CD4-positive, alpha-beta T cell treated with Interleukin-6 for 4 hours (primary cell): ENCODE results near the gene LYRM9.
A peak's percentile ranks its signal among the peaks of the same experiment; 100 is the strongest.
"Not testable (repeated sequence)": the region's sequence is repeated elsewhere in the genome, so short reads cannot be mapped to it uniquely, and the experiment has no call there.

Source experiments
- DNase-seq: peaks from one replicate; pipeline ENCODE4 v3.0.0-alpha.2; 2020; ENCODE audit warnings: mixed read lengths

Gene LYRM9

DNA sequence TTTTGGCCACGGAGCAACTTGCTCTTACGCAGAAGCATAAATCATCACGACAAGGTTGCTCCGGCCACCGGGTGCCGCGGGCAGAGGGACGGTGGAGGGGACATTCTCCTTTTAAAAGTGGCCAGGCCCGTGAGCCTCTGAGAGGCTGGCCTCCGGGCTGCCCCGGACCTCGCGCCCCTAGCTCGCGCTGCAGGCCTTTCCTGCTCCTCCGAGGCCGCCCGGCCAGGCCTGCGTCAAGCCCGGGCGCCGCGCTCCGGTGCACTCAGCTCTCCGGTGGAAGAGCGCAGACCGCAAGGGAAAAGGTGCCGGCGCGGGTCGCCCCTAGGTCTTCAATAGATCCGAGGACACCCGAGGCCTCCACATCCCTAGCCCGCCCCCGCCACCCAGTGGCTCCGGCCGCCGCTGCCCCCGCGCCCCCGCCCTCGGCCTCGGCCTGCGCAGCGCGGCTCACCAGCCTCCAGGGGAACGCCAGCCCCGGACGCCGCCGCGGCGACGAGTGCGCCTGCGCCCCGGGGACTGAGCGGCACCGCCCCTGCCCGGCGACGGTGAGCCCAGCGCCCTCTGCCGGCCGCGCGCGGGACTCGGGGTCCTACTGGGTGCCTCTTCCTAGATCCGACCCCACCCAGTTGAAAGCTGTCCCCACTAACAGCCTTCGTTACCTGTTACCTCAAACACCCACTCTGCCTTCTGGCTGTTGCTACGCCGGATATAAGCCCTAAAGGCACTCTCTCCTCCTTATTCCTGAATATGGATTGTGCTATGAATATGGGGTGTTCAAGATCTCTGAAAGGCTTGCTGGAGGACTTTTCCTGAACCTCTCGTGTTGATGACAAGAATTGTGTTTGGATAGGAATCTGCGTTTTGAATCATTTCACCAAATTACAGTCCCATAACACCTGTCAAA is at the start of gene LYRM9:
LYRM9 (minus strand) TSS at position 500 of the 904 bp plus-strand sequence. CDS start 10,671 bp downstream, outside the sequence.
- peak; percentile 94 for DNase-seq

DNA sequence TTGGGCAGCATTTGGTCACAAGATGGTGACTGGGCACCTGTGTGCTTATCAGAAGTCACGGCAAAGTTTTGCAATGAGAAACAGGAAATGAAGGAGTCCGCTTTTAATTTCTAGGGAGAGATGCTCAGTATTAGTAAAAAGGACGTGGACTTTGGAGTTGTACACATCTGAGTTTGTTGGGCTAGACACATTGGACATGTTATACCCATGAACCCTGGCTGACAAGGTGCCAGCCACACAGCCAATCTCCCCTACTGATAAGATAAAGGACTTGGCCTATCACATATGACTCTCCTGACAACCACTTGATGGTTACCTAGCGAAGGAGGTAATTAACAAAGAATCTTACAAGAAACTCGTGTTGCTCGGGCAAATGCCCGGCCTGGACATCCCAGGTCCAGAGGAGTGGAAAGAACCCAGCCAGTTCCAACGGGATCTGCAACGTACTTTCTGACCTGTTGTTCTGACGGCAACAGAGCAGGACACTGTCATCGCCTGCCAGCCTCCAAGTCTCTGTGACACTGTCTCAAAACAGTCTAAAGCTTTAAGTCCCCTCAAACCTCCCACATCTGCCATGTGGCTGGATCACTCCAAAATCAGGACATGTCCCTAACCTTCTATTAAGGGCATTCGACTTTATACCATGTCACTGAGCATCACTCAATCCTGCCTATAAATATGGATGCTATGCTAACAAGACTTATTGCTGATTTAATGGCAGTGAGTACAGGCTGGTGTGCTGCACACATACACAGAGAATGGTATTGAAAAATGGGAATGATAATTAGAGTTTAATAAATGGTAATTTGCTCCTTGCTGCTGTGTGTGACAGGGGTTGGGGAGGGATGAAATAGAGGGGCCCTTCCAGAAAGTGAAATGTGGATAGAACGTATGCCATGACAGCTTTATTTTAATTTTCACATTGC is 47.6 kb upstream of the LYRM9 start:
- no peak for DNase-seq

DNA sequence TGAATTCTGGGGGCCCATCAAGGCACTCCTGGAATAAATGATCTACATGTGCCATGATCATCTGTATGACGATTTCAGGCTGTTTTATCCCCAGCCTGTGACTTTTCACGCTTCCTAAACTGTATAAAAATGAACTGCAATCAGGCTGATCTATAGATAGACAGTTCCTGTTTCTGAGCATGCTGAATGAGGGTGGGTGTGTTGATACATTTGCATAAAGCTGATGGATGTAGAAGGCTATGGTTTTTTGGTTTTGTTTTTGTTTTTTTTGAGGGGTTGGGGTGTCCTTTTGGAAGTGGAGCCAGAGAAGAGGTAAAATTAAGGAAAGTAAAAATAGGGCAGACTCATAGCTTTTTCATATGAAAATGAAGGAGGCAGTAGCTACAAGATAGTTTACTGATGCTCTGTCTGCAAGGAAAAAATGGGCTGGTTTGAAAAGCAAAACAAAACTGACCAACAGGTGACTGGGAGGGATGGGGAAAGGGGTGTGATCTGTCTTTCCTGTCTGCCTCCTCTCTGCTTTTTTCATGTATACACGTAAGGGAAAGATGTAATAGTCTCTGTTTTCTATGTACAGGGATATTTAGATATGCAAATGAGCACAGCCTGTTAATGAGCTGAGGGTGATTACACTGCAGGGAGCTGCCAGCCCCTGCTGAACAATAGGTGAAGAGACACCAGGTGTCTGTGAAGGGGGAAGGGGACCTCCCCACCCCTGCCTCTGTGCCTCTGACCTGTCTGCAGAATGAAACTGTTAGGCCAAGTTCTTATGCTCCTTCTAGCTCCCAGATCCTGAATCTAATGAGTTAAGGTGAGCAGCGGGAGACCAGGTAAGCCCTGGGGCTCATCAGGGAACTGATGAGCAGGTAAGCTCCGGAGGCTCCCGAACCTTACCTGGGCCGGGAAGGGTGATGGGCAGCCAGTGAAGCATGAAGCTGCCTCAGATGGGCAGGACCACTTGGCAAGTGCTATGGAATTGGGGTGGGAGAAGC is 46.6 kb upstream of the LYRM9 start:
- DNase-seq: no peak

DNA sequence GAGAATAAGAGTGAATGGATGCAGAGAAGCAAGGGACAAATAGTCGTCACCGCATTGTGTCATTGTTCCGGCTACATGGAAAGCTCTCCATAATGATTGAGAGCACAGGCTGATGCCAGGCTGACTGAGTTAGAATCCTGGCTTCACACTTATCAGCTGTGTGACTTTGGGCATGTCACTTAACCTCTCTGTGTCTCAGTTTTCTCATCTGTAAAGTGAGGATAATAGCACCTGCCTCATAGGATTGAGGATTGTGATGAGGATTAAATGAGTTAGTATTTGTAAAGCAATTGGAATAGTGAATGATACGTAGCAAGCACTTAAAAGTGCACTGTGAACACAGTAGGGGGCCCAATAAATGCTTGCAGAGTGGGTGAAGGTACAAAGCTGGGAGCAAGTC is 45.7 kb upstream of the LYRM9 start:
- no peak for DNase-seq

DNA sequence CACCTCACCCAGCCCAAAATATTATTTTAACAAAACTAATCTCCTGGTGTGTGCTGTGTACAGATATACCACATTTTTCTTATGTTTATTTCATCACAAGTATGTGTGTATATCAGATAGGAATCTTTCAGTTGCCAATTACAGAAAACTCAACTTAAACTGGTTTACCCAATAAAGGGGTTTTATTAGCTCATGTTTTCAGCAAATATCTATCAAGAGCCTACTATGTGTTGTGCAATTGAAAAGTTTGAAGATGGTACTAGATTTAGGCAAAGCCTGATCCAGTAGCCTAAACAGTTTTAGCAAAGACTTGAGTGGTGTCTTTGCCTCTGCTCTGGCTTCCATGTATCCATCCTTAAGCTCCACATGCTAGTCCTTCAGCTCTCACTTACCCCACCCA is 45.1 kb upstream of the LYRM9 start:
- DNase-seq: no peak

DNA sequence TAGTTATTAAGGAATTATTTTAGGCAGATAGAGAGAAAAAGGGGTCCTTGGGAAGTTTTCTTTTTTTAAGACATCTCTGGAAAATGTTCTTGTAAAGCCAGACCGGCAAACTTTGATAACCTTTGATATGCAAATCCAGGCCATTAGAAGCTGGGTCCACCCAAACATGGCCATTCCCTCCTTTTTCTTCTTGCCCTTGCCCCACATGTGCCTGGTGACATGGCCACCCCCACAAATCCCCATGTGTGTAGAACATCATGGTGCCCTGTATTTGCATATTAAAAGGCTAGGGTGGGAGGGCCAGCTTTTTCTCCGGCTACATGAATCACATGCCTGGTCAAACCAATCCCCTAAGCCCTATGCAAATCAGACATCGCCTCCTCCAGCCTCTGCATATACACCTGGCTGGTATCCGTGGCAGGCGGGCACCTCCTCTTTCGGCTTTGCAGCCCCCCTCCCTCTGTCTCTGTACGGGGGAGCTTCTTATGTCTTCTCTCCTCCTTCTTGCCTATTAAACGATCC is 43.9 kb upstream of the LYRM9 start:
- no peak for DNase-seq

DNA sequence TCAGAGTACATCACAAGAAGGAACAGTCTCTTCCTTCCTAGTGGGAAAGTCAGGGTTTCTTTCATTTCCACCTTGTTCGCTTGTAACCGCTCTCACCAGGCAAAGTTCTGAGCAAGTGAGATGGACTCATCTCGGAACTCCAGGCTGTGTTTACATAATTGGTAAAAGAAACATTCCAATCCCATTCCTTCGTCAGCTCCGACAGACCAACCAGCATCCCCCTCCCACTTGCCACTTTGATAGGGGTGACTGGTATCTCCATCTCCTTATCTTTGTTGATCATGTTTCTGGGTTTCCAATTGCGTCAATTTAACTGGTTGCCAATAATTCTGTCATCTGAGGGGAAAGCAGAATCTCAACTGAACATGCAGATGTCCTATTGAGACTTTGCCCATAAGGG is 36.8 kb upstream of the LYRM9 start:
- no peak for DNase-seq

DNA sequence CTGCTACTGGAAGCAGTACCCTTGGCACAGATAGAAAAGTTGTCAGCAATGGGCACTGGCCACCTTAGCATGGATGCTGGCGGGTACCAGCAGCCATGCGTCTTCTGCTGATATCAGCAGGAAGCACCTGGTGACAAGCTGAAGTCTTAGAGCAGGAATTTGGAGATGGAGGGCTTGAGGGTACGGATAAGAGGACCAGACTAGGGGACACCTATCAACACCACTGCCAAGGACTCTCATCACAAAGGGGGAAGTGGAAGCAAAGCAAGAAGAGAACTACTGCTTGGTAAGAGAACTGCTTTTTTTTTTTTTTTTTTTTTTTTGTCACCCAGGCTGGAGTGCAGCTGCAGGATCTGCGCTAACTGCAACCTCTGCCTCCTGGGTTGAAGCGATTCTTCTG is 35.4 kb upstream of the LYRM9 start:
- DNase-seq: no peak

DNA sequence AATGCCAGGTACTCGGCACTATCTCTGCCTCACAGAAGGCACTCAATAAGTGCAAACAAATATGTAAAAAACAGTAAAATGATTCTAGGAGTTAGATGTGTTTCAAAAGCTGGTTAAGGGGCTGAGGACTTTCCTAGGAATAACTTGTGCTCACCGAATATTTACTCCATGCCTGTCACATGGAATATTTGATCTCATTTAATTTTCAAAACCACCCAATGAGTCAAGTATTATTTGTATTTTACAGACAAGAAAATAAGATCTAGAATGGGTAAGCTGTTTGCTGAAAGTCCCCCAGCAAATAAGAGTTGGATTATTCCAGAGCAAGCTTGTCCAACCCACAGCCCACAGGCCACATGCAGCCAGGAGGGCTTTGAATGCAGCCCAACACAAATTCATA is 34.6 kb upstream of the LYRM9 start:
- no peak for DNase-seq

DNA sequence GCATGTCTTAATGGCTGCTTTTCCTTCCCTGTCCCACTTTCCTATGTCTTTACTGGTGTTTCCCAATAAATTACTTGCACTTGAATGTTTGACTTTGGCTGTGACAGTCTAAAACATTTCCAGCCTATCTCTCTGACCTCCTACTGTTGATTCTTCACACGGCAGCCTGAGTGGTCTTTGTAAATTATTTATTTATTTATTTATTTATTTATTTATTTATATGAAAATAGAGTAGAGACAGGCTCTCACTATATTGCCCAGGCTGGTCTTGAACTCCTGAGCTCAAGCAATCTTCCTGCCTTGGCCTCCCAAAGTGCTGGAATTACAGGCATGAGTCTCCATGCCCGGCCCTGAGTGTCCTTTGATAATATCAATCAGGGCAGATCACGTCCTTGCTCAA is 28.4 kb upstream of the LYRM9 start:
- no peak for DNase-seq

DNA sequence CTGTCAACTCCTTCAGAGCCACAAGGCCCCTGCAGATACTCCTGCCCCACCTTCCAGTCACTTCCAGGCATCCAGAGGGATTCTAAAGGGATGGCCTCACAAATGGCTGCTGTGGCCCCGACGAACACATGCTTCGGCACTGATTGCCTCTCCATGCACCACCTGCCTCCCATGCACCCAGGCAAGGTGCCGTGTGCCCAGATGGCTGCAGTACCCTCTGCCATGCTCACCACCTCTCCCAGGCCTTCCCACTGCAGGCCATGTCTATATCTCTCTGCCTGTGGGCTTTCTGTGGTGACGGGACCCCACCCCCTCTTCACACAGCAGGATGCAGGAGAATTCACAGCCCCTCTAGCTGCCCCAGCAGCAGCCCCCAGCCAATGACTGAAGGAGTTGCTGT is 27.9 kb upstream of the LYRM9 start:
- no peak for DNase-seq

DNA sequence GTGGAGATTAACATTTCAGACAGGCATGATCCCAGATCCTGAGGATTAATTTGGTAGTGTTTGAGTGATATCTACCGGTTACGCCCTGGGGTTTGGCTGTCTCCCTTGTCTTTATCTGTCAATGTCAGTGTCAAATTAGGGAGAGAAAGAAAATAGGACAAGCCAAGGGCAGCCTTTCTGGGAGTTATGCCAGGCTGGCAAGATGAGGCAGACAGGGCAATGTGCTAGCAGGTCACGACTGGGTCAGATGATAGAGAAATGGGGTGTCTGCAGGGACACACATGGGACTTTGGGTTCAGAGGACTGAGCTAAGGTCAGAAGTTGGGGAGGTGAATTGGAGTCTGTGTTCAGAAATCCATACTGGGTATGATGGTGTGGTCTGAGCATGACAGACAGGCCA is 27.4 kb upstream of the LYRM9 start:
- DNase-seq: no peak

DNA sequence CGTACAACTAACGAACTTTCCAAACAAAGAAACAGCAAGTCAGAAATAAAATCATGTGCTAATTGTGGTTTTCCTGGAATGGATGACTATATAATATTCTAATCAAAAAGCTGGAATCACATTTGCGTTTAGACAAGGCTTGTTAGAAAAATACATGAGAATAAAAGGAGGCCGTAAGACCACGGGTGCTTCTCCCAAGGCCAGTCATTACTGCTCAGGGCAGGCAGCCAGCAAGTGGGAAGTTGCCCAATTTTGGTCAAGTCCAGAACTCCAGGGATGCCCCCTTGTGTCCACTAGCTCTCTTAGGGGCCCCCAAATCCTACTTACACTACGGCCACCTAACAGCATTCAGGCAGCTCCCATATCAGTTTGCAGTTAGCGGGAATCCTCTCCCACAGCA is 25.9 kb upstream of the LYRM9 start:
- no peak for DNase-seq

DNA sequence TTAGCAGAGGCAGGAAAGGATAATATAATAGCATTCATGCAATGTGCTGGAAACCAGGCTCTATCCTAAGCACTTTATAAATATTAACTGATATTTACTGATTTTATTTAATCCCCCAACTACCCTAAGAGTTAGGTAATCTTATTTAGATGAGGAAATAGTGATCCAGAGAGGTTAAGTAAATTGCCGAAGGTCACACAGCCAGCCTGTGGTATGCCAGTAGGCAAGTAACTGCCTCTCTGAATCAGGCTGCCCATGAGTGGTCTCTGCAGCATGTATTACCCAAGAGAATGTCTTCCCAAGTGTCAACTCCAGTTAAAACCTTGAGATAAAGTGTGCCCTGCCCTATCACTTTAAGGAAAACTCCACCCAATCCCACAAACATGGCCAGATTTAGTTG is 25.3 kb upstream of the LYRM9 start:
- no peak for DNase-seq

DNA sequence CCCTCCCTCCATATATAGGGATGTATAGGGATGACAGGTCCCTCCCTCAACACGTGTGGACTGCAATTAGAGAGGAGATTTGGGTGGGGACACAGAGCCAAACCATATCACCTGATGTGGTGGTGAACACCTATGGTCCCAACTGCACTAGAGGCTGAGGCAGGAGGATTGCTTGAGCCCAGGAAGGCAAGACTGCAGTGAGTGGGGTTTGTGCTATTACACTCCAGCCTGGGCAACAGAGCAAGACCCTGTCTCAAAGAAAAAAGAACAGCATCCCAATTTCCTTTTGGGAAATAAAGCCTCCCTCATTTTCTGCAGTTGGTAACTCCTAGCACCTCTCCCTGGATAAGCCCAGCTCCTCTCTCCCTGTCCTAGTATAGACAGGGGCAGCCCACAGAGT is 23.8 kb upstream of the LYRM9 start:
- no peak for DNase-seq

DNA sequence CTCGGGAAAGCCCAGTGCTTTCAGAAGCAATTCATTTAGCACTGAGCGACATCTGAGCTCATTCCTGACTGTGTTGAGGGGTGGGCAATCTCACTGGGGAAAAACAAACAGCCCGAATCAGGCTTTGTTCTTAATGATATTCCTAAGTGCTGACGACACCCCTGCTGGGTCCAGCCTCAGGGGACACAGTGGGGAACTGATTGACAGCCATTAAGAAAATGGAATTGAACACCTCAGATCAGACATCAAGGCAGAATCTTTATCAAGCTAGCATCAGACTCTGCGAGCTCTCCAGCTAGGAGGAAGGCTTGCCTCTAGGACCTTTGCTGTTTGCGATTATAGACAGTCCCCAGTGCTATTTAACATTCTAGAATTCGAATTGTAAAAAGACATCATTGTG is 22.5 kb upstream of the LYRM9 start:
- DNase-seq: no peak

DNA sequence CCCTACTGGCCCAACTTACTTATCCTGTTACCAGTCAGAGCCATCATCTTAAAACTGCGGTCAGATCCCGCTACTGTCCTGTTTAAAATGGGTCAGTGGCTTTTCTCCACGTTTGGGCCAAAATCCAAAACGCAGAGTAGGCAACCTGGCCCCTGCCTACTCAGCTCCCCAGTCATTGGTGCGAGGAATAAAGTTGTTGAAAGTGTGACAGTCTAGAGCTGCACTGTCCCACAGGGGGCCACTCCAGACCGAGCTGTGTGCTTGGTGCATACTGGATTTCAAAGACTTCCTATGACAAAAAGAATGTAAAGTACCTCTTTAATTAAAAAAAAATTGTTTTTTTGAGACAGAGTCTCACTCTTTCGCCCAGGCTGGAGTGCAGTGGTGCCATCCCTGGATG is 21.2 kb upstream of the LYRM9 start:
- no peak for DNase-seq

DNA sequence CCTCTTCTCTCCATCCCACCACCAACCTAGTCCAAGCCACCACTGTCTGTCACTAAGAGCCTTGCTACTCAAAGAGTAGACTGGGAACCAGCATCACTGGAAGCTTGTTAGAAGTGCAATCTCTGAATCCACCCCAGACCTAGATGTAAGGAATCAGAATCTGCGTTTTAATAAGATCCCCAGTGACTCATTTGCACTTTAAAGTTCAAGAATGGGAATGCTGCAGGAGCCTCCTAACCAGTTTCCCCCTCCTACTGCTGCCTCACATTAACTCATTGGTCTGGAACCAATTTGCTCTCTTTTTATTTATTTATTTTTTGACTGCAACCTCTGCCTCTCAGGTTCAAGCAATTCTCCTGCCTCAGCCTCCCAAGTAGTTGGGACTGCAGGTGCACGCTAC is 19.8 kb upstream of the LYRM9 start:
- no peak for DNase-seq

DNA sequence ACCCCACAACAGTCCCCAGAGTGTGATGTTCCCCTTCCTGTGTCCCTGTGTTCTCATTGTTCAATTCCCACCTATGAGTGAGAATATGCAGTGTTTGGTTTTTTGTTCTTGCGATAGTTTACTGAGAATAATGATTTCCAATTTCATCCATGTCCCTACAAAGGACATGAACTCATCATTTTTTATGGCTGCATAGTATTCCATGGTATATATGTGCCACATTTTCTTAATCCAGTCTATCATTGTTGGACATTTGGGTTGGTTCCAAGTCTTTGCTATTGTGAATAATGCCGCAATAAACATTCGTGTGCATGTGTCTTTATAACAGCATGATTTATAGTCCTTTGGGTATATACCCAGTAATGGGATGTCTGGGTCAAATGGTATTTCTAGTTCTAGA is 19.1 kb upstream of the LYRM9 start:
- DNase-seq: not testable (repeated sequence)

DNA sequence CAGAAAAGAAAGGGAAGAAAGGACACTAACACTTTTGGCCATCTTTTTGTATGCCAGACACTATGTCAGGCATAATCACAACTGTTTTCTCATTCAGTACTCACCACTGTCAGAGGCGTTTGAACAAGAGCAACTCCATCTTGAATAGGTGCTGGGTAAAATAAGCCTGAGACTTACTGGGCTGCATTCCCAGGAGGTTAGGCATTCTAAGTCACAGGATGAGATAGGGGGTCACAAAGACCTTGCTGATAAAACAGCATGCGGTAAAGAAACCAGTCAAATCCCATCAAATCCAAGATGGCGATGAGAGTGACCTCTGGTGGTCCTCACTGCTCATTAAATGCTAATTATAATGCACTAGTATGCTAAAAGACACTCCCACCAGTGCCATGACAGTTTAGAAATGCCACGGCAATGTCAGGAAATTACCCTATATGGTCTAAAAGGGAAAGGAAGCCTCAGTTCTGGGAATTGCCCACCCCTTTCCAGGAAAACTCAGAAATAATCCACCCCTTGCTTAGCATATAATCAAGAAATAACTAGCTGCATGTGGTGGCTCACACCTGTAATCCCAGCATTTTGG is 14.9 kb upstream of the LYRM9 start:
- no peak for DNase-seq

DNA sequence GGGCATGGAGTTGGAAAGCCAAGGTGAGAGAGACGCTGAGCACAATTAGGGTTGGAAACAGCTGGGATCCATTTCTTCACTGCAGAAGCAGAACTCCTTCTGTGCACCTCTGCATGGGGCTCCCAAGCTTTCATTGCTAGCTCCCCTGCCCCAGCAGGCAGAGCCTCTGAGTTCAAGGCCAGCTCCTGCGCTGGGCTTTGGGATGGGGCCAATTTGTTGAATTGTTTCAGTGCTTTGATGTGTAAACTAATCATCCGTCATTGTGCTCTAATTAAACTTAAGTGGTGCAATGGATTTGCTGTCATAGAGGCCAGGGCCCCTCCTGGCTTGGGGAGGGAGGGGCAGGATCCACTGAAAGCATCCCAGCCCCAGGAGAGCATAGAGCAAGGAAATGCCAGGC is 13.5 kb upstream of the LYRM9 start:
- no peak for DNase-seq

DNA sequence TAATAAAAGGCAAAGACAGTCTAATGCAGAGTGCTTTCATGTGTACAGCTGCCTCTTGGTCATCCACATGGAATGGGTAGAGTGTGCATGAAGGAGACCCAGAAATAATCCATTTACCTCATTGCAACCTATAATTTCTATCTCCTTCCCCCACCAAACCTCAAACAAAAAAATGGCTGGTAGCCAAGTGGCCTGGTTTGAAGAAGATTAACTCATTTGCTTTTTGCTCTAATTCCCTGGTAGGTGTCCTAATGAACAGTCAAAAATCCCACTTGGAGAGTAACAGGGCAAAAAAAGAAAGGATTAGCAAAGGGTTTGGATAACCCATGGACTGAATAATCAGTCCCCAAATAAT is 13.0 kb upstream of the LYRM9 start:
- DNase-seq: no peak
